PC-3 (cell line): ENCODE measurements around the gene ATG4B.

Source experiments
- CTCF ChIP-seq: fragments of 300-600 bp; sonication (generic); conservative IDR thresholded peaks from 2 replicates; pipeline ENCODE4 v1.5.1; 2017; ENCODE audit warnings: antibody characterized with exemption, low read depth, mild to moderate bottlenecking, low read length
- EZH2 ChIP-seq: fragments of 300-600 bp; sonication (generic); IDR thresholded peaks from one replicate; pipeline ENCODE4 v1.6.1; 2017; ENCODE audit warnings: antibody characterized with exemption, mild to moderate bottlenecking, low read length; ENCODE audit not compliant: unreplicated experiment

GRCh38 chr2:241645056-241645914 is 7.8 kb downstream of the ATG4B start:
- TF ChIP-seq CTCF (no peak), EZH2 (no peak)
